Measurements from ENCODE around the gene ZNFX1. TPM values are rescaled to one million over a fixed set of nuclear protein-coding genes. Genes with fewer than 3 reads are reported as not detected.
A peak's percentile ranks its signal among the peaks of the same experiment; 100 is the strongest.

ZNFX1 gene
- total RNA-seq, 1 experiment from 2014 or later: 11.0 TPM

DNA sequence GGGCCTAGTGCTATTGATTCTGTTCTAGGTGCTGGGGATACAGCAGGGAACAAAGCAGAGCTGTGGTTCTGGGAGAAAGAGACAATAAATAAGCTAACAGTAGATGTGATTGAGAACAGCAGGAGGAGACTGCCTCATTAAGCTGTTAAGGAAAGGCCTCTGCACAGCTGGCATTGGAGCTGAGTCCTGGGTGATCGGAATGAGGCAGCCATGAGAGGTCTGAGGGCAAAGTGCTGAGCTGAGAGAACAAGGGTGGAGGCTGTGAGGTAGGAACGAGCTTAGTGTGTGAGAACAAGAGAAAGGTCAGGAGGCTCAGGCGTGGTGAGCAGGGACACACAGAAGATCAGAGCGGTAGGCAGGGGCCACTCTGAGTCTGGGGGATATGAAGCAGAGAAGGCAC, 40.3 kb downstream of the ZNFX1 start:
- ChIA-PET POLR2A (interaction anchor here (0.6 to 1.2 kb wide), 2 partner anchors 9 to 180 kb away, joined by 5 to 11 read pairs; no protein-coding TSS in a partner anchor), CTCF (interaction anchor here (1.3 to 1.9 kb wide), 2 partner anchors 9 to 105 kb away, joined by 3 to 15 read pairs; no protein-coding TSS in a partner anchor)
- ATAC-seq (no peak), DNase-seq (ENCODE audit: low spot score) (no peak)
- Mint-ChIP-seq H3K4me1 (no peaks in the 10 kb centered on the region), H3K27ac (no peak overlapping the region), H3K27me3 (ENCODE audit: low read depth) (no peaks in the 10 kb centered on the region), H3K4me3 (no peak overlapping the region), H3K9me3 (no peaks in the 10 kb centered on the region), H3K36me3 (peaks cover 82% of the 10 kb centered on the region)
- TF ChIP-seq ATF1 (CRISPR knock-in tag; IDR thresholded peaks at IDR 0.05): no peak
- no peak for TF ChIP-seq ZNF416 (CRISPR knock-in tag; IDR thresholded peaks at IDR 0.05)
- no peak for TF ChIP-seq SMAD3 (CRISPR knock-in tag; IDR thresholded peaks at IDR 0.05; ENCODE audit: borderline replicate concordance)
- TF ChIP-seq MLX (CRISPR knock-in tag; IDR thresholded peaks at IDR 0.05): no peak
- TF ChIP-seq TEAD1 (CRISPR knock-in tag; IDR thresholded peaks at IDR 0.05): no peak
- TF ChIP-seq CREM (CRISPR knock-in tag; IDR thresholded peaks at IDR 0.05): no peak
- TF ChIP-seq, protein P1, sequence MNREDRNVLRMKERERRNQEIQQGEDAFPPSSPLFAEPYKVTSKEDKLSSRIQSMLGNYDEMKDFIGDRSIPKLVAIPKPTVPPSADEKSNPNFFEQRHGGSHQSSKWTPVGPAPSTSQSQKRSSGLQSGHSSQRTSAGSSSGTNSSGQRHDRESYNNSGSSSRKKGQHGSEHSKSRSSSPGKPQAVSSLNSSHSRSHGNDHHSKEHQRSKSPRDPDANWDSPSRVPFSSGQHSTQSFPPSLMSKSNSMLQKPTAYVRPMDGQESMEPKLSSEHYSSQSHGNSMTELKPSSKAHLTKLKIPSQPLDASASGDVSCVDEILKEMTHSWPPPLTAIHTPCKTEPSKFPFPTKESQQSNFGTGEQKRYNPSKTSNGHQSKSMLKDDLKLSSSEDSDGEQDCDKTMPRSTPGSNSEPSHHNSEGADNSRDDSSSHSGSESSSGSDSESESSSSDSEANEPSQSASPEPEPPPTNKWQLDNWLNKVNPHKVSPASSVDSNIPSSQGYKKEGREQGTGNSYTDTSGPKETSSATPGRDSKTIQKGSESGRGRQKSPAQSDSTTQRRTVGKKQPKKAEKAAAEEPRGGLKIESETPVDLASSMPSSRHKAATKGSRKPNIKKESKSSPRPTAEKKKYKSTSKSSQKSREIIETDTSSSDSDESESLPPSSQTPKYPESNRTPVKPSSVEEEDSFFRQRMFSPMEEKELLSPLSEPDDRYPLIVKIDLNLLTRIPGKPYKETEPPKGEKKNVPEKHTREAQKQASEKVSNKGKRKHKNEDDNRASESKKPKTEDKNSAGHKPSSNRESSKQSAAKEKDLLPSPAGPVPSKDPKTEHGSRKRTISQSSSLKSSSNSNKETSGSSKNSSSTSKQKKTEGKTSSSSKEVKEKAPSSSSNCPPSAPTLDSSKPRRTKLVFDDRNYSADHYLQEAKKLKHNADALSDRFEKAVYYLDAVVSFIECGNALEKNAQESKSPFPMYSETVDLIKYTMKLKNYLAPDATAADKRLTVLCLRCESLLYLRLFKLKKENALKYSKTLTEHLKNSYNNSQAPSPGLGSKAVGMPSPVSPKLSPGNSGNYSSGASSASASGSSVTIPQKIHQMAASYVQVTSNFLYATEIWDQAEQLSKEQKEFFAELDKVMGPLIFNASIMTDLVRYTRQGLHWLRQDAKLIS (CRISPR knock-in tag; IDR thresholded peaks at IDR 0.05; ENCODE audit: borderline replicate concordance): no peak
- no peak for TF ChIP-seq MXD4 (CRISPR knock-in tag; IDR thresholded peaks at IDR 0.05; ENCODE audit: borderline replicate concordance)
- no peak for TF ChIP-seq SP1 (CRISPR knock-in tag; conservative IDR thresholded peaks at IDR 0.05)
- TF ChIP-seq, protein P2, sequence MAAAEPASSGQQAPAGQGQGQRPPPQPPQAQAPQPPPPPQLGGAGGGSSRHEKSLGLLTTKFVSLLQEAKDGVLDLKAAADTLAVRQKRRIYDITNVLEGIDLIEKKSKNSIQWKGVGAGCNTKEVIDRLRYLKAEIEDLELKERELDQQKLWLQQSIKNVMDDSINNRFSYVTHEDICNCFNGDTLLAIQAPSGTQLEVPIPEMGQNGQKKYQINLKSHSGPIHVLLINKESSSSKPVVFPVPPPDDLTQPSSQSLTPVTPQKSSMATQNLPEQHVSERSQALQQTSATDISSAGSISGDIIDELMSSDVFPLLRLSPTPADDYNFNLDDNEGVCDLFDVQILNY (CRISPR knock-in tag; IDR thresholded peaks at IDR 0.05): no peak
- TF ChIP-seq RELA (CRISPR knock-in tag; IDR thresholded peaks at IDR 0.05; ENCODE audit: borderline replicate concordance): no peak

GRCh38 chr20:49236301-49236700, 41.6 kb downstream of the ZNFX1 start:
- H3K27me3 Mint-ChIP-seq (ENCODE audit: low read depth): no peaks in the 10 kb centered on the region
- H3K27ac Mint-ChIP-seq: no peak overlapping the region
- H3K36me3 Mint-ChIP-seq: peaks cover 73% of the 10 kb centered on the region
- DNase-seq (ENCODE audit: low spot score) (no peak), ATAC-seq (peak; percentile 28; the same call in 1 of the 2 replicates)
- no peaks in the 10 kb centered on the region for H3K9me3 Mint-ChIP-seq
- ChIA-PET POLR2A (interaction anchor here (1.2 kb wide), 1 partner anchor 10 kb away, joined by 5 read pairs; no protein-coding TSS in a partner anchor), CTCF (interaction anchor here (1.9 kb wide), 1 partner anchor 10 kb away, joined by 15 read pairs; no protein-coding TSS in a partner anchor)
- H3K4me1 Mint-ChIP-seq: no peaks in the 10 kb centered on the region
- TF ChIP-seq PRDM15 (CRISPR knock-in tag; IDR thresholded peaks at IDR 0.05) (no peak), ZNF263 (CRISPR knock-in tag; IDR thresholded peaks at IDR 0.05; ENCODE audit: low read depth) (no peak), ZNF138 (CRISPR knock-in tag; conservative IDR thresholded peaks at IDR 0.05) (no peak), NFATC4 (CRISPR knock-in tag; IDR thresholded peaks at IDR 0.05) (no peak), TEAD1 (CRISPR knock-in tag; IDR thresholded peaks at IDR 0.05) (no peak), RORB (CRISPR knock-in tag; IDR thresholded peaks at IDR 0.05) (no peak), CTCF (IDR thresholded peaks at IDR 0.05) (no peak), ZNF317 (CRISPR knock-in tag; IDR thresholded peaks at IDR 0.05; ENCODE audit: borderline replicate concordance, low read depth) (no peak), RELA (CRISPR knock-in tag; IDR thresholded peaks at IDR 0.05; ENCODE audit: borderline replicate concordance) (no peak), KAT7 (CRISPR knock-in tag; IDR thresholded peaks at IDR 0.05; ENCODE audit: borderline replicate concordance) (no peak), JUN (CRISPR knock-in tag; IDR thresholded peaks at IDR 0.05) (no peak), ATF1 (CRISPR knock-in tag; IDR thresholded peaks at IDR 0.05) (no peak), ZNF121 (CRISPR knock-in tag; IDR thresholded peaks at IDR 0.05) (no peak), CREM (CRISPR knock-in tag; IDR thresholded peaks at IDR 0.05) (no peak)
- no peak overlapping the region for H3K4me3 Mint-ChIP-seq

Data from WTC11 (cell line).